CD4-positive, alpha-beta memory T cell (primary cell): Measurements from ENCODE around the gene KCNH5. TPM values are rescaled to one million over a fixed set of nuclear protein-coding genes. Genes with fewer than 3 reads are reported as not detected.

Experiments
- CTCF ChIA-PET: fragments of 350-600 bp; sonication (Branson Sonifier 250); formaldehyde crosslinking; loops from one replicate; lab custom pipeline; 2021; ENCODE audit warnings: inconsistent platforms; ENCODE audit not compliant: partially characterized antibody; lab: Charles Lee
- POLR2A ChIA-PET: fragments of 350-600 bp; sonication (Branson Sonifier 250); formaldehyde crosslinking; loops from one replicate; lab custom pipeline; 2021; ENCODE audit not compliant: partially characterized antibody; lab: Charles Lee
- DNase-seq, 5 donors: peaks; one replicate each; pipeline versions ENCODE4 v3.0.0 to v3.0.0-alpha.2; 2020 to 2022; ENCODE audit warnings: mixed read lengths in 1 of 5
- H3K27ac ChIP-seq: one replicate; pipeline ENCODE4 v1.7.0; 2013; ENCODE audit warnings: low read depth, low read length
- H3K27me3 ChIP-seq: 2 replicates; pipeline ENCODE4 v1.7.0; 2013; ENCODE audit warnings: mild to moderate bottlenecking, low read length, moderate library complexity; ENCODE audit not compliant: insufficient read depth
- H3K36me3 ChIP-seq: 2 replicates; pipeline ENCODE4 v1.7.0; 2013; ENCODE audit warnings: mild to moderate bottlenecking, low read length, moderate library complexity; ENCODE audit not compliant: insufficient read depth
- H3K4me1 ChIP-seq: 2 replicates; pipeline ENCODE4 v1.7.0; 2013; ENCODE audit warnings: mild to moderate bottlenecking, low read length, moderate library complexity; ENCODE audit not compliant: insufficient read depth
- H3K4me3 ChIP-seq, 2 donors: one replicate each; pipeline ENCODE4 v1.7.0; 2013; ENCODE audit warnings: low read length in 2 of 2, mild to moderate bottlenecking in 1 of 2
- H3K9me3 ChIP-seq, 2 donors: one replicate each; pipeline ENCODE4 v1.7.0; 2013; ENCODE audit warnings: low read length in 2 of 2, control low read depth in 1 of 2; ENCODE audit not compliant: control insufficient read depth in 1 of 2
- H3K27ac Mint-ChIP-seq, 7 donors: one replicate each; pipeline ENCODE4 v1.8.0; 2020 to 2021; ENCODE audit warnings: mixed read lengths in 7 of 7, mild to moderate bottlenecking in 6 of 7, inconsistent platforms in 3 of 7, moderate library complexity in 3 of 7
- H3K27me3 Mint-ChIP-seq, 2 donors: one replicate each; pipeline ENCODE4 v1.8.0; 2020 to 2021; ENCODE audit warnings: mixed read lengths in 2 of 2
- H3K36me3 Mint-ChIP-seq, 2 donors: one replicate each; pipeline ENCODE4 v1.8.0; 2020 to 2021; ENCODE audit warnings: mixed read lengths in 2 of 2, inconsistent platforms in 1 of 2, mild to moderate bottlenecking in 1 of 2
- H3K4me1 Mint-ChIP-seq, 4 donors: one replicate each; pipeline ENCODE4 v1.8.0; 2020 to 2021; ENCODE audit warnings: mixed read lengths in 4 of 4, mild to moderate bottlenecking in 1 of 4
- H3K4me3 Mint-ChIP-seq, 8 donors: one replicate each; pipeline ENCODE4 v1.8.0; 2020 to 2021; ENCODE audit warnings: mixed read lengths in 8 of 8, mild to moderate bottlenecking in 7 of 8, moderate library complexity in 6 of 8, inconsistent platforms in 3 of 8
- H3K9me3 Mint-ChIP-seq, 8 donors: one replicate each; pipeline ENCODE4 v1.8.0; 2020 to 2021; ENCODE audit warnings: mixed read lengths in 8 of 8, mild to moderate bottlenecking in 5 of 8, inconsistent platforms in 3 of 8, moderate library complexity in 1 of 8
- intact Hi-C: fragments of 100-400 bp; cut with micrococcal nuclease; formaldehyde crosslinking; loops from one replicate; pipeline ENCODE4 v1.15.1; 2023
- polyA plus RNA-seq, 2 donors: library from polyadenylated mRNA; unstranded; fragments of 300-500 nt; fragmentation: Illumina TruSeq; gene quantifications; one replicate each; pipeline ENCODE4 v1.2.3, GENCODE V29; 2021
- total RNA-seq, 2 experiments: library from RNA; stranded (reverse); gene quantifications; one replicate each; pipeline ENCODE4 v1.2.3, GENCODE V29; 2021

Gene KCNH5
- total and polyA plus RNA-seq, 4 experiments from 2014 or later: not detected

DNA sequence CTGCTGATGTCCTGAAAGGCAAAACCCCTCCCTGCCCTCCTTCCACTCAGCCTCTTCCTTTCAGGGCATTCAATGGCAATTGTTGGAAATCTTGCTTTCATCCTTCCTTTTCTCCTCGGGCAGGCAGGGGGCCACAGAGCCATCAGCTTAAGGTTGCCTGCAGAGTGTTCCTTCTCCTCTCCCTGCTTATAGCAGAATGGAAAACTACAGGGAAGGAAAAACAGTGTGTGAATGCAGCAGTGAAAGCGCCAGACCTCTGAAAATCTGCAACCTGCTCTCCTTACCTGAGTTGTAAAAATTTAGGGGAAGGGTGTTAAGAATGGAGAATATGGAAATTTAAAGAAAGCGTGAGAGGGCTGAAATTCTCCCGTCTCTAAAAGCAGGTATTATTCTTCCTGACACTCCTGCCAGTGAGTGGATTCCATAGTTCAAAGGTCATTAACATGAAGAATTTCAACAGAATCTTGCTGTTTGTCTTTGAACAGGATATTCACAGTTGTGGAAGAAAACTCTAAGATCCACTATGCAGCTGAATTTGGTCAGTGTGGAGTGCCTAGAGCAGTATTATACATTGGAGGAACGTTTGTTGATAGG, 348.8 kb downstream of the KCNH5 start:
- intact Hi-C loops: no loop called here
- Mint-ChIP-seq H3K27me3 (no peaks in the 10 kb centered on the region), H3K9me3 (peaks cover 0 to 7% (median 0%) of the 10 kb centered on the region in 8 donors), H3K4me3 (no peak overlapping the region), H3K4me1 (no peaks in the 10 kb centered on the region), H3K36me3 (no peaks in the 10 kb centered on the region), H3K27ac (no peak overlapping the region)
- DNase-seq: no peak
- Histone ChIP-seq H3K27me3 (no peaks in the 10 kb centered on the region), H3K27ac (no peak overlapping the region), H3K9me3 (no peaks in the 10 kb centered on the region), H3K36me3 (no peaks in the 10 kb centered on the region), H3K4me1 (no peaks in the 10 kb centered on the region), H3K4me3 (no peak overlapping the region)
- ChIA-PET CTCF (no interaction called here), POLR2A (no interaction called here)

DNA sequence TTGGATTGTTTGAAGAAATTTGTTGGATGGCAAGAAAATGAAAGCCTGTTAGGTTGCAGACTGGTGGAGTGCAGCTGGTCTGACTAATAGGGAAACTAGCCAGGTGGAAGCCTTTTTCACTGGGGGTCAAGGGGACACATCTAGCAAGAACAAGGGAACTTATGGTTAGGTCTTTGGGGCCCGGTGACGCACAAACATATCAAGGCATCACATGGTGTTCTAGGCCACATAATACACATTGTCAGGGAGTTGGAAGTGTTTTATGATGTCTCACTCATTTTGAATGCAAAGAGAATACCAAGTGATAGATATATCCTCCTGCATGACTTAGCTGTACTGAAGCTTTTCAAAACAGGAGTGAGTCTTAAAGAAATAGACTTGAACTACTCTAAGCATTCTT, 351.2 kb downstream of the KCNH5 start:
- Mint-ChIP-seq H3K36me3 (no peaks in the 10 kb centered on the region), H3K27ac (no peak overlapping the region), H3K4me1 (no peaks in the 10 kb centered on the region), H3K4me3 (no peak overlapping the region), H3K9me3 (peaks cover 0 to 9% (median 1%) of the 10 kb centered on the region in 8 donors), H3K27me3 (no peaks in the 10 kb centered on the region)
- Histone ChIP-seq H3K27me3 (no peaks in the 10 kb centered on the region), H3K9me3 (no peaks in the 10 kb centered on the region), H3K4me1 (no peaks in the 10 kb centered on the region), H3K36me3 (no peaks in the 10 kb centered on the region), H3K4me3 (no peak overlapping the region), H3K27ac (no peak overlapping the region)
- POLR2A ChIA-PET: no interaction called here
- CTCF ChIA-PET: interaction anchor here (1.6 kb wide), 1 partner anchor 9 kb away, joined by 3 read pairs; no protein-coding TSS in a partner anchor
- no peak for DNase-seq
- intact Hi-C loops: no loop called here

DNA sequence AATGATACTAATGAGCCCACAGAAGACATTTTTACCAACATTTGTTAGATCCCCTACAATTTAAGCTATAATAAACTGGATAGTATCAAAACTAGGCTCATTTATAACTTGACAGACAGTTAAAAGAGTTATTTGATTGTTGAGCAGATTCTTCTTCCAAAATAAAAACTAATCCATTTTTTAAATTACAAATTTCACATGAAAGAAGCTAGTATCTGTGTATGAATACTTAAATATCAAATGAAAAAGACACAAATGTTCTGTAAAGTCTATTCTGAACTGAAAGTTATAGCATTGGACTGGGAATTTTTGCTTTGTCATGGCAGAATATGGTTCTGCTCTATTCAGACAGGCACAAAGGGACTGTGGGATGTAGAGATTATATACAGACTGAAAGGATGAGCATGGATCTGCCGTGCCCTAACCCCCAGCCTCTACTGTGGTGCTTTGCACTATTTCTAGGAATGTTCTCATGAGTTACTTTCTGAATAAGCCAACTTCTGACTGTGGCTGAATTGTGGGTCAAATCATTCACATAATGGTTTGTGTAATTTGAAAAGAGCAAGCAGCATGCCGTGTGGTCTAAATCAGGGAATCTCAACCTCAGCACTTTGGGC, 352.7 kb downstream of the KCNH5 start:
- Mint-ChIP-seq H3K9me3 (peaks cover 0 to 12% (median 3%) of the 10 kb centered on the region in 8 donors), H3K4me3 (no peak overlapping the region), H3K4me1 (no peaks in the 10 kb centered on the region), H3K27ac (no peak overlapping the region), H3K36me3 (no peaks in the 10 kb centered on the region), H3K27me3 (no peaks in the 10 kb centered on the region)
- no peaks in the 10 kb centered on the region for H3K4me1 ChIP-seq
- CTCF ChIA-PET: no interaction called here
- no peaks in the 10 kb centered on the region for H3K36me3 ChIP-seq
- intact Hi-C loops: no loop called here
- H3K27ac ChIP-seq: no peak overlapping the region
- no peak overlapping the region for H3K4me3 ChIP-seq
- no peaks in the 10 kb centered on the region for H3K9me3 ChIP-seq
- POLR2A ChIA-PET: no interaction called here
- no peak for DNase-seq
- H3K27me3 ChIP-seq: no peaks in the 10 kb centered on the region

DNA sequence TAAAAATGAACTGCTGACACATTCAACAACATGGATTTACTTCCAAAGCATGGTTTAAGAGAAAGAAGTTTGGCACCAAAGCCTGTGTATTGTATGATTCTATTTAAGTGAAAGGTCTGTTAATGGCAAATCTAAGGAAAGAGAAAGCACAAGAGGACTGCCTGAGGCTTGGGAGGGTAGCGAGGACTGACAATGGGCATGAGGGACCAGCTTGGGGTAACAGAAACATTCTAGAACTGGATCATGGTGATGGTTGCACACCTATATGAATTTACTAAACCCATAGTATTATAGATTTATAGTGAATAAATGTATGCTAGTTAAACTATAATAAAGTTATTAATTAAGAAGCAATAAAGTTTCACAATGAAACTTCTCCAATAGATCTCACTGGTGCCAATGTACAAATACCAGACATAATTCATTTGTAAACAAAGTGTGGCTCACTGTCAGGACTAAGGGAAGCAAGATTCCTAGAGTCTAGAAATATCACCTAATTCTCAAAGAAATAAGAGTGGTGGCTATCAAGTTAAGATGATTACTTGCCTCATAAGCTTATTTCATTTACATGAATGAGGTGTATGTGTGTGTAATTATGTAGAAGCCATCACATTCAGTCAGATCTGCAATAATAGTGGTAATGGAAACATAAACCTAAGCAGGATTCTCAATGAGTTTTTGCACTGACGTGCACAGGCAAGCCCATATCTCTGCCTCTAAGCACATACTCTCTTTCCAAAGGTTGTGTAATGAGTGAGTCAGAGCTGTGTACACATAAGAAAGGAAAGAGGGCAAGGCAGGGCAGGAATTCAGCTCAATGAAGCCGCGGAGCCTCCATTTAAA, 353.4 kb downstream of the KCNH5 start:
- intact Hi-C loops: no loop called here
- no peaks in the 10 kb centered on the region for H3K27me3 Mint-ChIP-seq

DNA sequence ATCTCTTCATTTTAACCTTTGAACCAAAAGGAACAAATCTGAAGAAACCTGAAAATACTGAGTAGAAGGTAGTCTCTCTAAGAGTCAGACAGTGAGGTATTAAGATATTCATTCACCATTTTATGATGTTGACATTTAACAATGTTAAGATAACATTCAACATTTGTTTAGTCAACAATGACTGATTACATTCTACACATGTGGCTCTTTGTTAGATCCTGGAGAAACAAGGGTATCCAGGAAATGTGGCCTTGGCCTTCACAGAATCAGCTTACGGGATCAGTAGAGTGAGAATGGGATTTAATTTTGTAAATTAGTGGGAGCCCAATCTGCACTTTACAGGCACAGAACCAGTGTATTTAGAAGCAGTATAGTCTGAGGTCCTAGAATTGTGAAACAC, 355.5 kb downstream of the KCNH5 start:
- Mint-ChIP-seq H3K36me3 (no peaks in the 10 kb centered on the region), H3K4me1 (no peaks in the 10 kb centered on the region), H3K4me3 (no peak overlapping the region), H3K27me3 (no peaks in the 10 kb centered on the region), H3K9me3 (peaks cover 0 to 19% (median 5%) of the 10 kb centered on the region in 8 donors), H3K27ac (no peak overlapping the region)
- Histone ChIP-seq H3K36me3 (no peaks in the 10 kb centered on the region), H3K9me3 (no peaks in the 10 kb centered on the region), H3K4me3 (no peak overlapping the region), H3K27me3 (no peaks in the 10 kb centered on the region), H3K27ac (no peak overlapping the region), H3K4me1 (no peaks in the 10 kb centered on the region)
- intact Hi-C loops: no loop called here
- ChIA-PET CTCF (no interaction called here), POLR2A (no interaction called here)
- DNase-seq: no peak

More for the DNA sequence above, 353.4 kb downstream of the KCNH5 start:
- Mint-ChIP-seq H3K36me3 (no peaks in the 10 kb centered on the region), H3K4me1 (no peaks in the 10 kb centered on the region), H3K4me3 (no peak overlapping the region), H3K9me3 (peaks cover 0 to 16% (median 6%) of the 10 kb centered on the region in 8 donors), H3K27ac (no peak overlapping the region)
- ChIA-PET POLR2A (no interaction called here), CTCF (no interaction called here)
- Histone ChIP-seq H3K36me3 (no peaks in the 10 kb centered on the region), H3K4me3 (no peak overlapping the region), H3K27ac (no peak overlapping the region), H3K4me1 (no peaks in the 10 kb centered on the region), H3K9me3 (no peaks in the 10 kb centered on the region), H3K27me3 (no peaks in the 10 kb centered on the region)
- DNase-seq: no peak

DNA sequence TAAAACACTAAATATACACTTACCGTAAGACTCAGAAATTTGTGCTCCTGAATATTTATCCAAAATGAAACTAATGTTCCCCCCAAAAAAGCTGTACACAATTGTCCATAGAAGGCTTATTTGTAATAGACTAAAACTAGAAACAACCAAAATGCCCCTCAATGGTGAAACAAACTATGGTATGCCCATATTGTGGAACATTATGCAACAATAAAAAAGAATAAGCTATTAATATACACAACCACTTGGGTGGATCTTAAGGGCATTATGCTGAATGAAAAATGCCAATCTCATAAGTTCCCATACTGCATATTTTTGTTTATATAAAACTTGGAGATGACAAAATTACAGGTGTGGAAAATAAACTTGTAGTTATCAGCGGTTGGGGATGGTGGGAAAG, 357.4 kb downstream of the KCNH5 start:
- peaks cover 0 to 18% (median 5%) of the 10 kb centered on the region in 8 donors for H3K9me3 Mint-ChIP-seq
- no peaks in the 10 kb centered on the region for H3K27me3 ChIP-seq
- H3K4me1 ChIP-seq: no peaks in the 10 kb centered on the region
- H3K27ac Mint-ChIP-seq: no peak overlapping the region
- H3K9me3 ChIP-seq: no peaks in the 10 kb centered on the region
- no peak overlapping the region for H3K27ac ChIP-seq
- H3K4me3 ChIP-seq: no peak overlapping the region
- ChIA-PET CTCF (no interaction called here), POLR2A (no interaction called here)
- no peak overlapping the region for H3K4me3 Mint-ChIP-seq
- no peak for DNase-seq
- H3K4me1 Mint-ChIP-seq: no peaks in the 10 kb centered on the region
- no peaks in the 10 kb centered on the region for H3K27me3 Mint-ChIP-seq
- no peaks in the 10 kb centered on the region for H3K36me3 Mint-ChIP-seq
- intact Hi-C loops: no loop called here
- H3K36me3 ChIP-seq: no peaks in the 10 kb centered on the region

DNA sequence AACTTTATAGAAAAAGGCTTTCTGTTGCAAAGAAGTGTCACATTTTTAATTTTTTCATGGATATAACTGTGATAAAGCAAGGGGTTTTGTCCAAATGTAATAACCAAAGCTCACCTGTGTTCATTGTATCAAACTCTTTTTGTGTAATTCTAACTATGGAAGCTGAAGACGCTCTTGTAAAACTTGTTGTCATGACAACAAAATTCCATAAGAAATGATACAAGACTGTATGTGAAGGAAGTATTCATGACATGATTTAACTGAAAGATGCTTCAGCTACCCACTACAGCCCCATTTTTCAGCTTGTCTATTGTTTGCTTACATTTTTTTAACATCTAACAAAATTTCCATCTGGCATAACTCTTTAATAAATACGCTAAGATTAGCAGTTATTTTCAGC, 360.9 kb downstream of the KCNH5 start:
- Histone ChIP-seq H3K27ac (no peak overlapping the region), H3K36me3 (no peaks in the 10 kb centered on the region), H3K27me3 (no peaks in the 10 kb centered on the region), H3K9me3 (no peaks in the 10 kb centered on the region), H3K4me1 (no peaks in the 10 kb centered on the region), H3K4me3 (no peak overlapping the region)
- intact Hi-C loops: no loop called here
- Mint-ChIP-seq H3K9me3 (peaks cover 2 to 19% (median 8%) of the 10 kb centered on the region in 8 donors), H3K4me1 (no peaks in the 10 kb centered on the region), H3K4me3 (no peak overlapping the region), H3K27me3 (no peaks in the 10 kb centered on the region), H3K27ac (no peak overlapping the region), H3K36me3 (no peaks in the 10 kb centered on the region)
- ChIA-PET CTCF (no interaction called here), POLR2A (no interaction called here)
- no peak for DNase-seq
